ENCODE results near the gene PPP1R16B.

Gene PPP1R16B

DNA sequence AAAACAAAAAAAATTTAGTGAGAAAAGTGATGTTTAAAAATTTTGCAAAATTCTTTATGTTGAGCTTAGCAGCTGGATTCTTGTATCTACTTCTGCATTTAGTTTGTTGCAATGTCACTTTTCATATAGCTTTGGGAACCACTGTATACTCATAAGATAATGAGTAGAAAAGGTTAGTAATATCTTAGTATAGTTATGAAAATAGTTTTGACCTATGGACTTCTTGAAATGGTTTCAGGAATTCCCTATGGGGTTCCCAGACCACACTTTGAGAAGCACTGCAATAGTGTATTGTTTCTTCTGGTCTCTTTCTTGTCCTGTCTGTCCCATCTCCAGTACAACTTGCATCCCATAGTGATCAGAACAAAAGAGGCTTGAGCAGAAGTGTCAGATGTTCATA is 29.4 kb downstream of the PPP1R16B start:
- Histone ChIP-seq H3K9me2 (ENCODE audit: low read depth, low read length) (no peaks in the 10 kb centered on the region), H3K36me3 (ENCODE audit: insufficient read depth, low read length) (peaks cover 46% of the 10 kb centered on the region; the same call in 1 of the 2 replicates), H3K4me1 (ENCODE audit: insufficient read depth, low read length, severe bottlenecking) (peaks cover 43% of the 10 kb centered on the region)

GRCh38 chr20:38835792-38836191 is 30.3 kb downstream of the PPP1R16B start:
- Histone ChIP-seq H3F3A (ENCODE audit: insufficient read depth, low read length) (peaks cover 4% of the 10 kb centered on the region; the same call in 1 of the 2 replicates), H3K36me3 (ENCODE audit: insufficient read depth, low read length) (peaks cover 37% of the 10 kb centered on the region; the same call in 1 of the 2 replicates), H3K9me3 (ENCODE audit: low read length) (no peaks in the 10 kb centered on the region), H3K4me3 (ENCODE audit: low read depth, low read length, poor library complexity, severe bottlenecking) (no peak overlapping the region), H4K20me1 (ENCODE audit: insufficient read depth, low read length) (no peaks in the 10 kb centered on the region), H3K4me2 (ENCODE audit: low read length) (no peak overlapping the region), H3K9me2 (ENCODE audit: low read depth, low read length) (no peaks in the 10 kb centered on the region), H3K79me2 (ENCODE audit: insufficient read depth, low read length) (peaks cover 20% of the 10 kb centered on the region), H3K4me1 (ENCODE audit: insufficient read depth, low read length, severe bottlenecking) (peaks cover 53% of the 10 kb centered on the region), H3K27ac (ENCODE audit: low read depth, low read length, poor library complexity, severe bottlenecking) (no peak overlapping the region), H2AFZ (ENCODE audit: low read length) (no peak overlapping the region), H3K27me3 (ENCODE audit: insufficient read depth, low read length) (no peaks in the 10 kb centered on the region), H3K9ac (ENCODE audit: low read length) (no peak overlapping the region)
- TF ChIP-seq CTCF (IDR thresholded peaks at IDR 0.05; ENCODE audit: low read length) (no peak), EZH2 (IDR thresholded peaks at IDR 0.05; ENCODE audit: borderline replicate concordance, low read length) (no peak)

More for the DNA sequence above, 29.4 kb downstream of the PPP1R16B start:
- Histone ChIP-seq H3K4me3 (ENCODE audit: low read depth, low read length, poor library complexity, severe bottlenecking) (no peak overlapping the region), H3K9ac (ENCODE audit: low read length) (no peak overlapping the region), H3K79me2 (ENCODE audit: insufficient read depth, low read length) (peaks cover 20% of the 10 kb centered on the region), H3K27me3 (ENCODE audit: insufficient read depth, low read length) (no peaks in the 10 kb centered on the region), H3K9me3 (ENCODE audit: low read length) (no peaks in the 10 kb centered on the region), H2AFZ (ENCODE audit: low read length) (no peak overlapping the region), H3K4me2 (ENCODE audit: low read length) (no peak overlapping the region), H3K27ac (ENCODE audit: low read depth, low read length, poor library complexity, severe bottlenecking) (no peak overlapping the region), H4K20me1 (ENCODE audit: insufficient read depth, low read length) (no peaks in the 10 kb centered on the region), H3F3A (ENCODE audit: insufficient read depth, low read length) (peaks cover 4% of the 10 kb centered on the region; the same call in 1 of the 2 replicates)
- no peak for TF ChIP-seq EZH2 (IDR thresholded peaks at IDR 0.05; ENCODE audit: borderline replicate concordance, low read length)
- no peak for TF ChIP-seq CTCF (IDR thresholded peaks at IDR 0.05; ENCODE audit: low read length)

- Histone ChIP-seq H3K79me2 (ENCODE audit: insufficient read depth, low read length) (peaks cover 15% of the 10 kb centered on the region), H3K9me3 (ENCODE audit: low read length) (no peaks in the 10 kb centered on the region), H3K9ac (ENCODE audit: low read length) (no peak overlapping the region), H3K4me3 (ENCODE audit: low read depth, low read length, poor library complexity, severe bottlenecking) (no peak overlapping the region), H3F3A (ENCODE audit: insufficient read depth, low read length) (peaks cover 8% of the 10 kb centered on the region; the same call in 1 of the 2 replicates), H2AFZ (ENCODE audit: low read length) (no peak overlapping the region), H3K36me3 (ENCODE audit: insufficient read depth, low read length) (peaks cover 28% of the 10 kb centered on the region; the same call in 1 of the 2 replicates), H4K20me1 (ENCODE audit: insufficient read depth, low read length) (no peaks in the 10 kb centered on the region), H3K4me1 (ENCODE audit: insufficient read depth, low read length, severe bottlenecking) (peaks cover 65% of the 10 kb centered on the region), H3K9me2 (ENCODE audit: low read depth, low read length) (no peaks in the 10 kb centered on the region), H3K27ac (ENCODE audit: low read depth, low read length, poor library complexity, severe bottlenecking) (peak overlapping the region; percentile 74), H3K27me3 (ENCODE audit: insufficient read depth, low read length) (no peaks in the 10 kb centered on the region), H3K4me2 (ENCODE audit: low read length) (no peak overlapping the region)
- TF ChIP-seq EZH2 (IDR thresholded peaks at IDR 0.05; ENCODE audit: borderline replicate concordance, low read length) (no peak), CTCF (IDR thresholded peaks at IDR 0.05; ENCODE audit: low read length) (no peak)
Measured at GRCh38 chr20:38836991-38837390, 31.5 kb downstream of the PPP1R16B start.

Measured in OCI-LY1 (cell line).